ENCODE data around the gene DNAJC4.

DNAJC4 gene

DNA sequence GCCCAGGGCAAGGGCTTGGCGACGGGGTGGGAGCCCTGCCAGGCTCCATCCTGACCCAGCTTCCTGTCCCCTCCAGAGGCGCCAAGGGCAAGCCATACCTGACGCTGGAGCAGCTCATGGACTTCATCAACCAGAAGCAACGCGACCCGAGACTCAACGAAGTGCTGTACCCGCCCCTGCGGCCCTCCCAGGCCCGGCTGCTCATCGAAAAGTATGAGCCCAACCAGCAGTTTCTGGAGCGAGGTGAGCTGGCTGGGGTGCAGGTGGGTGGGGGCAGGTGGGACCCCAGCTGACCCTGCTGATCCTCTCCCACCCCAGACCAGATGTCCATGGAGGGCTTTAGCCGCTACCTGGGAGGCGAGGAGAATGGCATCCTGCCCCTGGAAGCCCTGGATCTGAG, 26.0 kb downstream of the DNAJC4 start:
- Histone ChIP-seq H3K27ac (no peak overlapping the region), H3K4me3 (ENCODE audit: low read depth, low read length) (no peak overlapping the region), H3K27me3 (replicated peaks) (no peaks in the 10 kb centered on the region), H3K36me3 (replicated peaks) (peaks cover 56% of the 10 kb centered on the region)
- in situ Hi-C loops (cut with HindIII; ENCODE audit: low pct_ligation_motif_present, low sequenced_read_pairs): no loop called here
- TF ChIP-seq, protein P1, sequence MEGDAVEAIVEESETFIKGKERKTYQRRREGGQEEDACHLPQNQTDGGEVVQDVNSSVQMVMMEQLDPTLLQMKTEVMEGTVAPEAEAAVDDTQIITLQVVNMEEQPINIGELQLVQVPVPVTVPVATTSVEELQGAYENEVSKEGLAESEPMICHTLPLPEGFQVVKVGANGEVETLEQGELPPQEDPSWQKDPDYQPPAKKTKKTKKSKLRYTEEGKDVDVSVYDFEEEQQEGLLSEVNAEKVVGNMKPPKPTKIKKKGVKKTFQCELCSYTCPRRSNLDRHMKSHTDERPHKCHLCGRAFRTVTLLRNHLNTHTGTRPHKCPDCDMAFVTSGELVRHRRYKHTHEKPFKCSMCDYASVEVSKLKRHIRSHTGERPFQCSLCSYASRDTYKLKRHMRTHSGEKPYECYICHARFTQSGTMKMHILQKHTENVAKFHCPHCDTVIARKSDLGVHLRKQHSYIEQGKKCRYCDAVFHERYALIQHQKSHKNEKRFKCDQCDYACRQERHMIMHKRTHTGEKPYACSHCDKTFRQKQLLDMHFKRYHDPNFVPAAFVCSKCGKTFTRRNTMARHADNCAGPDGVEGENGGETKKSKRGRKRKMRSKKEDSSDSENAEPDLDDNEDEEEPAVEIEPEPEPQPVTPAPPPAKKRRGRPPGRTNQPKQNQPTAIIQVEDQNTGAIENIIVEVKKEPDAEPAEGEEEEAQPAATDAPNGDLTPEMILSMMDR (IDR thresholded peaks at IDR 0.05; ENCODE audit: low read depth, low read length, missing control alignments): no peak
- DNase-seq: no peak

DNA sequence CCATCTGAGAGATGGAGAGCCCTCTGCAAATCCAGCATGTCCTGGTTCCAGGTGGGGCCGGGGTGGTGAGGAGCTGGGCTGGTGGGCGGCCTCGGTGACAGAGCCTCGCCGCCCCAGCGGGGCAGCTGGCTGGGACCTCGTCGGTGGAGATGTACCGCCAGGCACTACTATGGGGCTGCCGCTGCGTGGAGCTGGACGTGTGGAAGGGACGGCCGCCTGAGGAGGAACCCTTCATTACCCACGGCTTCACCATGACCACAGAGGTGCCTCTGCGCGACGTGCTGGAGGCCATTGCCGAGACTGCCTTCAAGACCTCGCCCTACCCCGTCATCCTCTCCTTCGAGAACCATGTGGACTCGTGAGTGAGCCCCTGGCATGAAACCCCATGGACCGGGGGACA, 28.0 kb downstream of the DNAJC4 start:
- DNase-seq: no peak
- TF ChIP-seq, protein P1 (IDR thresholded peaks at IDR 0.05; ENCODE audit: low read depth, low read length, missing control alignments): no peak
- no peak overlapping the region for H3K4me3 ChIP-seq (ENCODE audit: low read depth, low read length)
- H3K27ac ChIP-seq: no peak overlapping the region
- H3K27me3 ChIP-seq (replicated peaks): no peaks in the 10 kb centered on the region
- H3K36me3 ChIP-seq (replicated peaks): peaks cover 73% of the 10 kb centered on the region
- in situ Hi-C loops (cut with HindIII; ENCODE audit: low pct_ligation_motif_present, low sequenced_read_pairs): no loop called here

- TF ChIP-seq, protein P1 (IDR thresholded peaks at IDR 0.05; ENCODE audit: low read depth, low read length, missing control alignments): no peak
- H3K27me3 ChIP-seq (replicated peaks): no peaks in the 10 kb centered on the region
- no peak overlapping the region for H3K4me3 ChIP-seq (ENCODE audit: low read depth, low read length)
- H3K36me3 ChIP-seq (replicated peaks): peaks cover 79% of the 10 kb centered on the region
- H3K27ac ChIP-seq: no peak overlapping the region
- DNase-seq: no peak
- in situ Hi-C loops (cut with HindIII; ENCODE audit: low pct_ligation_motif_present, low sequenced_read_pairs): no loop called here
Observed at GRCh38 chr11:64258946-64259532, 28.7 kb downstream of the DNAJC4 start.

- peaks cover 84% of the 10 kb centered on the region for H3K36me3 ChIP-seq (replicated peaks)
- TF ChIP-seq, protein P1 (IDR thresholded peaks at IDR 0.05; ENCODE audit: low read depth, low read length, missing control alignments): no peak
- H3K27ac ChIP-seq: no peak overlapping the region
- H3K4me3 ChIP-seq (ENCODE audit: low read depth, low read length): no peak overlapping the region
- in situ Hi-C loops (cut with HindIII; ENCODE audit: low pct_ligation_motif_present, low sequenced_read_pairs): no loop called here
- H3K27me3 ChIP-seq (replicated peaks): no peaks in the 10 kb centered on the region
- no peak for DNase-seq
Observed at GRCh38 chr11:64259533-64260067, 29.3 kb downstream of the DNAJC4 start.

GRCh38 chr11:64260147-64260708, 29.9 kb downstream of the DNAJC4 start:
- DNase-seq: no peak
- Histone ChIP-seq H3K36me3 (replicated peaks) (peaks cover 79% of the 10 kb centered on the region), H3K4me3 (ENCODE audit: low read depth, low read length) (no peak overlapping the region), H3K27ac (no peak overlapping the region), H3K27me3 (replicated peaks) (no peaks in the 10 kb centered on the region)
- TF ChIP-seq, protein P1 (IDR thresholded peaks at IDR 0.05; ENCODE audit: low read depth, low read length, missing control alignments): no peak
- in situ Hi-C loops (cut with HindIII; ENCODE audit: low pct_ligation_motif_present, low sequenced_read_pairs): no loop called here
